ENCODE results near the gene C2orf68. TPM values are rescaled to one million over a fixed set of nuclear protein-coding genes. Genes with fewer than 3 reads are reported as not detected.
A peak's percentile ranks its signal among the peaks of the same experiment; 100 is the strongest.

The C2orf68 gene
- total and polyA plus RNA-seq, 2 of the 13 experiments (the other 11 are each of a cell fraction or from before 2014, with no cell fraction given), result 47.1 to 77.4 TPM

DNA sequence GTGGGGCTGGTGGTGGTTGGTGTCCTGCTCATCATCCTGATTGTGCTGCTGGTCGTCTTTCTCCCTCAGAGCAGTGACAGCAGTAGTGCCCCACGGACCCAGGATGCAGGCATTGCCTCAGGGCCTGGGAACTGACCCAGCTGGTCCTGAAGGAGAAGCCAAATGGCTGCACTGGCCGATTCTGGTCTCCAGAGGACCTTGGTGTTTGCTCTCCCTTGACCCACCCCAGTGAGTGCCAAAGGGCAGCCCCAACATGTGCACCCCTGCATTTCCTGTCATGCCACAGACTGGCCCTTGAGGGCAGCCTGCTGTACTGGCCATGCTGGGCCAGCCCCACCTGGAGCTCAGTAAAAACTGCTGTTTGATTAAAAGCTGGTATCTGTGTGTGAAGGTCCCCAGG, 18.8 kb downstream of the C2orf68 start (continued):
- TF ChIP-seq, protein P1, sequence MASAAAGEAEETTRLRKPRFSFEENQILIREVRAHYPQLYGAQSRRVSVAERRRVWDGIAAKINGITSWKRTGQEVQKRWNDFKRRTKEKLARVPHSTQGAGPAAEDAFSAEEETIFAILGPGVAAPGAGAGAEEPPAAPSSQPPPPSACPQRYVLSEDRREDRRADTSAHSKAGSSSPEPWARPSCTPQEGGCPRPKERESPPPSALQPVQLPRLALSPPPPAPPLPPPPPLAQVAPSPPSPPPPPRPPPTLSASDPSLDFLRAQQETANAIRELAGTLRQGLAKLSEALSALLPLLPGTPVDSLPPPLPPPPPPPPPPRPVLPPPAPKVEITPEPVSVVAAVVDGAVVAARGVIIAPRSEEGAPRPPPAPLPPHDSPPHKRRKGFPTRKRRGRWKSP (CRISPR knock-in tag; IDR thresholded peaks at IDR 0.05), result no peak
- TF ChIP-seq ZFP1 (CRISPR knock-in tag; IDR thresholded peaks at IDR 0.05) (no peak), ZNF232 (CRISPR knock-in tag; IDR thresholded peaks at IDR 0.05; ENCODE audit: borderline replicate concordance) (0 out of 2 replicates have a peak, but pooled peaks have one; percentile 25), SIX1 (CRISPR knock-in tag; IDR thresholded peaks at IDR 0.05; ENCODE audit: borderline replicate concordance) (no peak), ZNF850 (CRISPR knock-in tag; conservative IDR thresholded peaks at IDR 0.05) (no peak), PAX8 (CRISPR knock-in tag; IDR thresholded peaks at IDR 0.05; ENCODE audit: borderline replicate concordance) (no peak), KDM6A (CRISPR knock-in tag; IDR thresholded peaks at IDR 0.05; ENCODE audit: low read depth) (no peak), MTA1 (CRISPR knock-in tag; IDR thresholded peaks at IDR 0.05; ENCODE audit: borderline replicate concordance) (no peak), ZNF264 (CRISPR knock-in tag; IDR thresholded peaks at IDR 0.05) (no peak), ZNF317 (CRISPR knock-in tag; IDR thresholded peaks at IDR 0.05) (no peak), MXD4 (CRISPR knock-in tag; IDR thresholded peaks at IDR 0.05) (0 out of 2 replicates have a peak, but pooled peaks have one; percentile 31), PRDM15 (CRISPR knock-in tag; IDR thresholded peaks at IDR 0.05) (no peak), ZFP36 (IDR thresholded peaks at IDR 0.05; ENCODE audit: borderline replicate concordance, low read depth, low read length, partially characterized antibody) (no peak), ZNF746 (CRISPR knock-in tag; IDR thresholded peaks at IDR 0.05) (no peak)
- TF ChIP-seq, protein P2, sequence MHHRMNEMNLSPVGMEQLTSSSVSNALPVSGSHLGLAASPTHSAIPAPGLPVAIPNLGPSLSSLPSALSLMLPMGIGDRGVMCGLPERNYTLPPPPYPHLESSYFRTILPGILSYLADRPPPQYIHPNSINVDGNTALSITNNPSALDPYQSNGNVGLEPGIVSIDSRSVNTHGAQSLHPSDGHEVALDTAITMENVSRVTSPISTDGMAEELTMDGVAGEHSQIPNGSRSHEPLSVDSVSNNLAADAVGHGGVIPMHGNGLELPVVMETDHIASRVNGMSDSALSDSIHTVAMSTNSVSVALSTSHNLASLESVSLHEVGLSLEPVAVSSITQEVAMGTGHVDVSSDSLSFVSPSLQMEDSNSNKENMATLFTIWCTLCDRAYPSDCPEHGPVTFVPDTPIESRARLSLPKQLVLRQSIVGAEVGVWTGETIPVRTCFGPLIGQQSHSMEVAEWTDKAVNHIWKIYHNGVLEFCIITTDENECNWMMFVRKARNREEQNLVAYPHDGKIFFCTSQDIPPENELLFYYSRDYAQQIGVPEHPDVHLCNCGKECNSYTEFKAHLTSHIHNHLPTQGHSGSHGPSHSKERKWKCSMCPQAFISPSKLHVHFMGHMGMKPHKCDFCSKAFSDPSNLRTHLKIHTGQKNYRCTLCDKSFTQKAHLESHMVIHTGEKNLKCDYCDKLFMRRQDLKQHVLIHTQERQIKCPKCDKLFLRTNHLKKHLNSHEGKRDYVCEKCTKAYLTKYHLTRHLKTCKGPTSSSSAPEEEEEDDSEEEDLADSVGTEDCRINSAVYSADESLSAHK (CRISPR knock-in tag; IDR thresholded peaks at IDR 0.05; ENCODE audit: borderline replicate concordance), result no peak
- TF ChIP-seq, protein P3, sequence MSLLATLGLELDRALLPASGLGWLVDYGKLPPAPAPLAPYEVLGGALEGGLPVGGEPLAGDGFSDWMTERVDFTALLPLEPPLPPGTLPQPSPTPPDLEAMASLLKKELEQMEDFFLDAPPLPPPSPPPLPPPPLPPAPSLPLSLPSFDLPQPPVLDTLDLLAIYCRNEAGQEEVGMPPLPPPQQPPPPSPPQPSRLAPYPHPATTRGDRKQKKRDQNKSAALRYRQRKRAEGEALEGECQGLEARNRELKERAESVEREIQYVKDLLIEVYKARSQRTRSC (CRISPR knock-in tag; IDR thresholded peaks at IDR 0.05; ENCODE audit: low read depth), result no peak
- TF ChIP-seq, protein P4, sequence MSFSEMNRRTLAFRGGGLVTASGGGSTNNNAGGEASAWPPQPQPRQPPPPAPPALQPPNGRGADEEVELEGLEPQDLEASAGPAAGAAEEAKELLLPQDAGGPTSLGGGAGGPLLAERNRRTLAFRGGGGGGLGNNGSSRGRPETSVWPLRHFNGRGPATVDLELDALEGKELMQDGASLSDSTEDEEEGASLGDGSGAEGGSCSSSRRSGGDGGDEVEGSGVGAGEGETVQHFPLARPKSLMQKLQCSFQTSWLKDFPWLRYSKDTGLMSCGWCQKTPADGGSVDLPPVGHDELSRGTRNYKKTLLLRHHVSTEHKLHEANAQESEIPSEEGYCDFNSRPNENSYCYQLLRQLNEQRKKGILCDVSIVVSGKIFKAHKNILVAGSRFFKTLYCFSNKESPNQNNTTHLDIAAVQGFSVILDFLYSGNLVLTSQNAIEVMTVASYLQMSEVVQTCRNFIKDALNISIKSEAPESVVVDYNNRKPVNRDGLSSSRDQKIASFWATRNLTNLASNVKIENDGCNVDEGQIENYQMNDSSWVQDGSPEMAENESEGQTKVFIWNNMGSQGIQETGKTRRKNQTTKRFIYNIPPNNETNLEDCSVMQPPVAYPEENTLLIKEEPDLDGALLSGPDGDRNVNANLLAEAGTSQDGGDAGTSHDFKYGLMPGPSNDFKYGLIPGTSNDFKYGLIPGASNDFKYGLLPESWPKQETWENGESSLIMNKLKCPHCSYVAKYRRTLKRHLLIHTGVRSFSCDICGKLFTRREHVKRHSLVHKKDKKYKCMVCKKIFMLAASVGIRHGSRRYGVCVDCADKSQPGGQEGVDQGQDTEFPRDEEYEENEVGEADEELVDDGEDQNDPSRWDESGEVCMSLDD (CRISPR knock-in tag; IDR thresholded peaks at IDR 0.05; ENCODE audit: borderline replicate concordance), result peak; percentile 56; the same call in 1 of the 2 replicates
- TF ChIP-seq, protein P5, sequence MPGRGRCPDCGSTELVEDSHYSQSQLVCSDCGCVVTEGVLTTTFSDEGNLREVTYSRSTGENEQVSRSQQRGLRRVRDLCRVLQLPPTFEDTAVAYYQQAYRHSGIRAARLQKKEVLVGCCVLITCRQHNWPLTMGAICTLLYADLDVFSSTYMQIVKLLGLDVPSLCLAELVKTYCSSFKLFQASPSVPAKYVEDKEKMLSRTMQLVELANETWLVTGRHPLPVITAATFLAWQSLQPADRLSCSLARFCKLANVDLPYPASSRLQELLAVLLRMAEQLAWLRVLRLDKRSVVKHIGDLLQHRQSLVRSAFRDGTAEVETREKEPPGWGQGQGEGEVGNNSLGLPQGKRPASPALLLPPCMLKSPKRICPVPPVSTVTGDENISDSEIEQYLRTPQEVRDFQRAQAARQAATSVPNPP (CRISPR knock-in tag; IDR thresholded peaks at IDR 0.05), result no peak
